ENCODE data around the gene TOR4A. TPM values are rescaled to one million over a fixed set of nuclear protein-coding genes. Genes with fewer than 3 reads are reported as not detected.

Gene TOR4A
- polyA plus RNA-seq, 2 of the 4 experiments (the other 2 are of a cell fraction): 9.8 to 18.6 TPM

GRCh38 chr9:137308057-137308619 lies 30.6 kb downstream of the TOR4A start (continued):
- TF ChIP-seq ATOH8 (CRISPR knock-in tag; IDR thresholded peaks at IDR 0.05; ENCODE audit: low read depth): no peak
- TF ChIP-seq CEBPB (IDR thresholded peaks at IDR 0.05): no peak
- no peak for TF ChIP-seq ZC3H11A (IDR thresholded peaks at IDR 0.05)

GRCh38 chr9:137309368-137310188 lies 32.1 kb downstream of the TOR4A start:
- Histone ChIP-seq H3K4me1 (peaks cover 27% of the 10 kb centered on the region; the same call in 2 of the 3 replicates), H3K27ac (0 out of 6 replicates have a peak overlapping the region, but pooled peaks of 1 of the 2 experiments have one; percentile 8), H3K4me2 (no peak overlapping the region), H3K4me3 (no peak overlapping the region), H3K9me3 (no peaks in the 10 kb centered on the region)
- DNase-seq (ENCODE audit: low read depth in 1 of 2, low spot score in 1 of 2): no peak
- ATAC-seq: no peak
- TF ChIP-seq RFX5 (IDR thresholded peaks at IDR 0.05): no peak
- no peak for TF ChIP-seq RCOR1 (IDR thresholded peaks at IDR 0.05; ENCODE audit: low read depth, low read length)
- TF ChIP-seq CEBPB (IDR thresholded peaks at IDR 0.05): no peak
- no peak for TF ChIP-seq ZSCAN20 (CRISPR knock-in tag; IDR thresholded peaks at IDR 0.05)
- TF ChIP-seq ELK1 (IDR thresholded peaks at IDR 0.05; ENCODE audit: low read depth, low read length): no peak
- TF ChIP-seq HDAC2 (IDR thresholded peaks at IDR 0.05): no peak
- no peak for TF ChIP-seq RAD21 (conservative IDR thresholded peaks at IDR 0.05 in 1 of 2, IDR thresholded peaks at IDR 0.05 in 1 of 2)
- no peak for TF ChIP-seq PBX3 (IDR thresholded peaks at IDR 0.05)
- FAIRE-seq: no peak
- WGBS (ENCODE audit: missing lambda C conversion rate): 85% methylated on average over 15 of the region's 15 CpGs
- ChIA-PET CTCF (interaction anchor here (0.7 to 0.9 kb wide), 2 partner anchors 15 to 114 kb away, joined by 3 to 4 read pairs; partner anchors contain the start of genes EXD3 and NOXA1), POLR2A (no interaction called here)

- CTCF ChIA-PET: interaction anchor here (1.0 kb wide), 1 partner anchor 9 kb away, joined by 3 read pairs; the partner anchor contains the start of gene NRARP
- 70% methylated on average over 10 of the region's 20 CpGs for WGBS (ENCODE audit: missing lambda C conversion rate)
- ATAC-seq (no peak), FAIRE-seq (no peak), DNase-seq (ENCODE audit: low read depth in 1 of 2, low spot score in 1 of 2) (peak in 1 of 2 experiments; percentile 58)
- Histone ChIP-seq H3K9me3 (no peaks in the 10 kb centered on the region), H3K4me2 (no peak overlapping the region), H3K4me3 (no peak overlapping the region), H3K27ac (peak overlapping the region in 1 of 2 experiments; percentile 72; a peak in 2 of 6 replicates), H3K4me1 (peaks cover 32% of the 10 kb centered on the region)
- TF ChIP-seq CBX8 (IDR thresholded peaks at IDR 0.05) (no peak), ZC3H11A (IDR thresholded peaks at IDR 0.05) (no peak), FOXS1 (CRISPR knock-in tag; IDR thresholded peaks at IDR 0.05) (no peak), RFX5 (IDR thresholded peaks at IDR 0.05) (no peak), CHD2 (IDR thresholded peaks at IDR 0.05; ENCODE audit: low read length, partially characterized antibody) (no peak), GATA3 (IDR thresholded peaks at IDR 0.05; ENCODE audit: borderline replicate concordance) (no peak), RCOR1 (IDR thresholded peaks at IDR 0.05; ENCODE audit: low read depth, low read length) (no peak), RARB (CRISPR knock-in tag; IDR thresholded peaks at IDR 0.05) (no peak), RNF2 (IDR thresholded peaks at IDR 0.05; ENCODE audit: borderline replicate concordance, low read depth) (no peak), BCL3 (IDR thresholded peaks at IDR 0.05) (no peak), NFE2L2 (conservative IDR thresholded peaks at IDR 0.05; ENCODE audit: low read length) (no peak), CHD4 (IDR thresholded peaks at IDR 0.05; ENCODE audit: borderline replicate concordance) (no peak), SREBF2 (IDR thresholded peaks at IDR 0.05) (no peak), HOXB13 (CRISPR knock-in tag; IDR thresholded peaks at IDR 0.05; ENCODE audit: low read depth) (no peak), HES2 (IDR thresholded peaks at IDR 0.05) (no peak)
- POLR2A ChIA-PET: no interaction called here
Observed at GRCh38 chr9:137310189-137311052, 32.9 kb downstream of the TOR4A start.
